Measurements from ENCODE around the gene LCOR. TPM values are rescaled to one million over a fixed set of nuclear protein-coding genes. Genes with fewer than 3 reads are reported as not detected.

LCOR gene
- total and polyA plus RNA-seq, 2 of the 13 experiments (the other 11 are each of a cell fraction or from before 2014, with no cell fraction given): 12.4 to 23.7 TPM

DNA sequence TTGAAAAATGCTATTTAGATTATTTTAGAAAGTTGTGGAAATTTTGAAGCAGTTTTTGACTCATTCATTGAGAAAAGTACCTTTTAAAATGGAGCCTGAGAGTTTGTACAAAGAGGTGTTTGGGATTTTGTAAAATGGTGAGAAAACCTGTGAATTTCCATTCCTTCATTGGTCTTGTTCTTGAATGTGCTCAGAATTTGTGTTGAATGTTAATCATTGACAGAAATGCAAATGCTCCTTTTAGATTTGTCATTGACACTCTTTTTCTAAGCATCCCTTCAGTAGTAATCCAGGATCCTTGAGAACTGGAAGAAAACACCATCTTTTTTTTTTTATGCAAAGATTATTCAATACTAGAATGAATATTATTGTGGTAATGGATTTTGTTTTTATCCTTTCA lies 74.8 kb downstream of the LCOR start:
- Histone ChIP-seq H3K4me3 (replicated peaks in 1 of 3; ENCODE audit: insufficient read depth in 1 of 3, low read depth in 2 of 3, low read length in 3 of 3) (no peak overlapping the region), H3K4me2 (ENCODE audit: low read depth, low read length) (no peak overlapping the region), H3K9me3 (ENCODE audit: low read length) (no peaks in the 10 kb centered on the region), H2AFZ (ENCODE audit: low read length) (no peak overlapping the region), H3K27me3 (ENCODE audit: control insufficient read depth in 1 of 2, insufficient read depth in 2 of 2, low read length in 2 of 2) (no peaks in the 10 kb centered on the region), H4K20me1 (ENCODE audit: insufficient read depth, low read length) (peaks cover 26% of the 10 kb centered on the region), H3K4me1 (ENCODE audit: insufficient read depth, low read length) (peaks cover 53% of the 10 kb centered on the region), H3K27ac (ENCODE audit: extremely low read length, insufficient read depth, low read length) (no peak overlapping the region), H3K9ac (ENCODE audit: insufficient read depth, low read depth, low read length) (no peak overlapping the region), H3K36me3 (replicated peaks in 1 of 2; ENCODE audit: control insufficient read depth in 1 of 2, insufficient read depth in 2 of 2, low read length in 2 of 2) (peaks cover 0 to 10% of the 10 kb centered on the region in 2 experiments; a peak in 2 of 5 replicates), H3K79me2 (ENCODE audit: insufficient read depth, low read length) (peaks cover 74% of the 10 kb centered on the region)
- ChIA-PET POLR2A (no interaction called here), CTCF (ENCODE audit: low intra/inter-chr PET ratio, low total read pairs) (no interaction called here)
- BruUV-seq (replicated peaks): no TSS peak
- in situ Hi-C loops (cut with HindIII; ENCODE audit: extremely low pct_ligation_motif_present, low pct_unique_long_range_greater_than_20kb): no loop called here
- DNase-seq (ENCODE audit: low spot score): no peak
- ATAC-seq: no peak
- intact Hi-C loops (cut with micrococcal nuclease; ENCODE audit: unreplicated experiment): loop anchor here (5.0 kb wide), 1 partner anchor 75 kb away; the partner anchor contains the start of gene LCOR
- no peak for FAIRE-seq
- TF ChIP-seq STAG1 (CRISPR knock-in tag; IDR thresholded peaks at IDR 0.05) (no peak), ZNF766 (CRISPR knock-in tag; IDR thresholded peaks at IDR 0.05; ENCODE audit: borderline replicate concordance) (no peak), HMG20B (CRISPR knock-in tag; conservative IDR thresholded peaks at IDR 0.05) (no peak), GPN1 (CRISPR knock-in tag; IDR thresholded peaks at IDR 0.05; ENCODE audit: borderline replicate concordance) (no peak), SNAPC2 (CRISPR knock-in tag; IDR thresholded peaks at IDR 0.05) (no peak), ZNF562 (CRISPR knock-in tag; IDR thresholded peaks at IDR 0.05; ENCODE audit: borderline replicate concordance) (no peak), ZFP41 (CRISPR knock-in tag; IDR thresholded peaks at IDR 0.05; ENCODE audit: borderline replicate concordance) (no peak), ZNF652 (CRISPR knock-in tag; IDR thresholded peaks at IDR 0.05; ENCODE audit: borderline replicate concordance, low read depth) (no peak), RARA (CRISPR knock-in tag; IDR thresholded peaks at IDR 0.05) (no peak), ZNF883 (CRISPR knock-in tag; IDR thresholded peaks at IDR 0.05; ENCODE audit: not compliant biosample characterization) (no peak)
- TF ChIP-seq, protein P1, sequence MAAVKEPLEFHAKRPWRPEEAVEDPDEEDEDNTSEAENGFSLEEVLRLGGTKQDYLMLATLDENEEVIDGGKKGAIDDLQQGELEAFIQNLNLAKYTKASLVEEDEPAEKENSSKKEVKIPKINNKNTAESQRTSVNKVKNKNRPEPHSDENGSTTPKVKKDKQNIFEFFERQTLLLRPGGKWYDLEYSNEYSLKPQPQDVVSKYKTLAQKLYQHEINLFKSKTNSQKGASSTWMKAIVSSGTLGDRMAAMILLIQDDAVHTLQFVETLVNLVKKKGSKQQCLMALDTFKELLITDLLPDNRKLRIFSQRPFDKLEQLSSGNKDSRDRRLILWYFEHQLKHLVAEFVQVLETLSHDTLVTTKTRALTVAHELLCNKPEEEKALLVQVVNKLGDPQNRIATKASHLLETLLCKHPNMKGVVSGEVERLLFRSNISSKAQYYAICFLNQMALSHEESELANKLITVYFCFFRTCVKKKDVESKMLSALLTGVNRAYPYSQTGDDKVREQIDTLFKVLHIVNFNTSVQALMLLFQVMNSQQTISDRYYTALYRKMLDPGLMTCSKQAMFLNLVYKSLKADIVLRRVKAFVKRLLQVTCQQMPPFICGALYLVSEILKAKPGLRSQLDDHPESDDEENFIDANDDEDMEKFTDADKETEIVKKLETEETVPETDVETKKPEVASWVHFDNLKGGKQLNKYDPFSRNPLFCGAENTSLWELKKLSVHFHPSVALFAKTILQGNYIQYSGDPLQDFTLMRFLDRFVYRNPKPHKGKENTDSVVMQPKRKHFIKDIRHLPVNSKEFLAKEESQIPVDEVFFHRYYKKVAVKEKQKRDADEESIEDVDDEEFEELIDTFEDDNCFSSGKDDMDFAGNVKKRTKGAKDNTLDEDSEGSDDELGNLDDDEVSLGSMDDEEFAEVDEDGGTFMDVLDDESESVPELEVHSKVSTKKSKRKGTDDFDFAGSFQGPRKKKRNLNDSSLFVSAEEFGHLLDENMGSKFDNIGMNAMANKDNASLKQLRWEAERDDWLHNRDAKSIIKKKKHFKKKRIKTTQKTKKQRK (IDR thresholded peaks at IDR 0.05; ENCODE audit: low read length): no peak
- TF ChIP-seq, protein P2, sequence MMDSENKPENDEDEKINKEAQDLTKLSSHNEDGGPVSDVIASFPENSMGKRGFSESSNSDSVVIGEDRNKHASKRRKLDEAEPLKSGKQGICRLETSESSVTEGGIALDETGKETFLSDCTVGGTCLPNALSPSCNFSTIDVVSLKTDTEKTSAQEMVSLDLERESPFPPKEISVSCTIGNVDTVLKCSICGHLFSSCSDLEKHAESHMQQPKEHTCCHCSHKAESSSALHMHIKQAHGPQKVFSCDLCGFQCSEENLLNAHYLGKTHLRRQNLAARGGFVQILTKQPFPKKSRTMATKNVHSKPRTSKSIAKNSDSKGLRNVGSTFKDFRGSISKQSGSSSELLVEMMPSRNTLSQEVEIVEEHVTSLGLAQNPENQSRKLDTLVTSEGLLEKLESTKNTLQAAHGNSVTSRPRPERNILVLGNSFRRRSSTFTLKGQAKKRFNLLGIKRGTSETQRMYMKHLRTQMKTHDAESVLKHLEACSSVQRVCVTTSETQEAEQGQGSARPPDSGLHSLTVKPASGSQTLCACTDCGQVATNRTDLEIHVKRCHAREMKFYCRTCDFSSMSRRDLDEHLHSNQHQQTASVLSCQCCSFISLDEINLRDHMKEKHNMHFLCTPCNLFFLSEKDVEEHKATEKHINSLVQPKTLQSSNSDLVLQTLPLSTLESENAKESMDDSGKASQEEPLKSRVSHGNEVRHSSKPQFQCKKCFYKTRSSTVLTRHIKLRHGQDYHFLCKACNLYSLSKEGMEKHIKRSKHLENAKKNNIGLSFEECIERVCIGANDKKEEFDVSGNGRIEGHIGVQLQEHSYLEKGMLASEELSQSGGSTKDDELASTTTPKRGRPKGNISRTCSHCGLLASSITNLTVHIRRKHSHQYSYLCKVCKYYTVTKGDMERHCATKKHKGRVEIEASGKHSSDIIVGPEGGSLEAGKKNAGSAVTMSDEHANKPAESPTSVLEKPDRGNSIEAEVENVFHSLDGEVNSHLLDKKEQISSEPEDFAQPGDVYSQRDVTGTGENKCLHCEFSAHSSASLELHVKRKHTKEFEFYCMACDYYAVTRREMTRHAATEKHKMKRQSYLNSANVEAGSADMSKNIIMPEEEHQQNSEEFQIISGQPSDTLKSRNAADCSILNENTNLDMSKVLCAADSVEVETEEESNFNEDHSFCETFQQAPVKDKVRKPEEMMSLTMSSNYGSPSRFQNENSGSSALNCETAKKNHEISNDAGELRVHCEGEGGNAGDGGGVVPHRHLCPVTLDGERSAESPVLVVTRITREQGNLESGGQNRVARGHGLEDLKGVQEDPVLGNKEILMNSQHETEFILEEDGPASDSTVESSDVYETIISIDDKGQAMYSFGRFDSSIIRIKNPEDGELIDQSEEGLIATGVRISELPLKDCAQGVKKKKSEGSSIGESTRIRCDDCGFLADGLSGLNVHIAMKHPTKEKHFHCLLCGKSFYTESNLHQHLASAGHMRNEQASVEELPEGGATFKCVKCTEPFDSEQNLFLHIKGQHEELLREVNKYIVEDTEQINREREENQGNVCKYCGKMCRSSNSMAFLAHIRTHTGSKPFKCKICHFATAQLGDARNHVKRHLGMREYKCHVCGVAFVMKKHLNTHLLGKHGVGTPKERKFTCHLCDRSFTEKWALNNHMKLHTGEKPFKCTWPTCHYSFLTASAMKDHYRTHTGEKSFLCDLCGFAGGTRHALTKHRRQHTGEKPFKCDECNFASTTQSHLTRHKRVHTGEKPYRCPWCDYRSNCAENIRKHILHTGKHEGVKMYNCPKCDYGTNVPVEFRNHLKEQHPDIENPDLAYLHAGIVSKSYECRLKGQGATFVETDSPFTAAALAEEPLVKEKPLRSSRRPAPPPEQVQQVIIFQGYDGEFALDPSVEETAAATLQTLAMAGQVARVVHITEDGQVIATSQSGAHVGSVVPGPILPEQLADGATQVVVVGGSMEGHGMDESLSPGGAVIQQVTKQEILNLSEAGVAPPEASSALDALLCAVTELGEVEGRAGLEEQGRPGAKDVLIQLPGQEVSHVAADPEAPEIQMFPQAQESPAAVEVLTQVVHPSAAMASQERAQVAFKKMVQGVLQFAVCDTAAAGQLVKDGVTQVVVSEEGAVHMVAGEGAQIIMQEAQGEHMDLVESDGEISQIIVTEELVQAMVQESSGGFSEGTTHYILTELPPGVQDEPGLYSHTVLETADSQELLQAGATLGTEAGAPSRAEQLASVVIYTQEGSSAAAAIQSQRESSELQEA (CRISPR knock-in tag; IDR thresholded peaks at IDR 0.05; ENCODE audit: not compliant biosample characterization): no peak
- TF ChIP-seq, protein P3, sequence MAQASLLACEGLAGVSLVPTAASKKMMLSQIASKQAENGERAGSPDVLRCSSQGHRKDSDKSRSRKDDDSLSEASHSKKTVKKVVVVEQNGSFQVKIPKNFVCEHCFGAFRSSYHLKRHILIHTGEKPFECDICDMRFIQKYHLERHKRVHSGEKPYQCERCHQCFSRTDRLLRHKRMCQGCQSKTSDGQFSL (CRISPR knock-in tag; IDR thresholded peaks at IDR 0.05): no peak
